ENCODE data around the gene SUGCT.

DNA sequence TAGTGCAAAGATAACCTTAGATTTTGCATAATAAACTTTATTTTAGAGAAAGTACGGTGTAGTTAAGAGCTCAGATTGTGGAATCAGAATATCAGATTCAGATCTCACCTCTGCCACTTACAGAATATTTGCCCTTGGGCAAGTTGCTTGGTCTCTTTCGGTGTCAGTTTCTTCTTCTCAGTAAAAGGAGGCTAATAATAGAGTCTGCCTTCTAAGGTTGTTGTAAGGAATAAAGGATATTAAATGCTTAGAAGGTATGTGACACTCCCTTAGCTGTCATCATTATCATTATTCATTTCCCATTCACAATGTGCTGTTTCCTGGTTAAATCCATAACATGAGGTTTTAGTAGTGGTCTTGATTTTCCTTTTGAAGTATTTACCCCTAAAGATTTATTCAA is 42.6 kb upstream of the SUGCT start:
- no peak for TF ChIP-seq POLR2A (IDR thresholded peaks at IDR 0.05)
- TF ChIP-seq, protein P1, sequence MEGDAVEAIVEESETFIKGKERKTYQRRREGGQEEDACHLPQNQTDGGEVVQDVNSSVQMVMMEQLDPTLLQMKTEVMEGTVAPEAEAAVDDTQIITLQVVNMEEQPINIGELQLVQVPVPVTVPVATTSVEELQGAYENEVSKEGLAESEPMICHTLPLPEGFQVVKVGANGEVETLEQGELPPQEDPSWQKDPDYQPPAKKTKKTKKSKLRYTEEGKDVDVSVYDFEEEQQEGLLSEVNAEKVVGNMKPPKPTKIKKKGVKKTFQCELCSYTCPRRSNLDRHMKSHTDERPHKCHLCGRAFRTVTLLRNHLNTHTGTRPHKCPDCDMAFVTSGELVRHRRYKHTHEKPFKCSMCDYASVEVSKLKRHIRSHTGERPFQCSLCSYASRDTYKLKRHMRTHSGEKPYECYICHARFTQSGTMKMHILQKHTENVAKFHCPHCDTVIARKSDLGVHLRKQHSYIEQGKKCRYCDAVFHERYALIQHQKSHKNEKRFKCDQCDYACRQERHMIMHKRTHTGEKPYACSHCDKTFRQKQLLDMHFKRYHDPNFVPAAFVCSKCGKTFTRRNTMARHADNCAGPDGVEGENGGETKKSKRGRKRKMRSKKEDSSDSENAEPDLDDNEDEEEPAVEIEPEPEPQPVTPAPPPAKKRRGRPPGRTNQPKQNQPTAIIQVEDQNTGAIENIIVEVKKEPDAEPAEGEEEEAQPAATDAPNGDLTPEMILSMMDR (IDR thresholded peaks at IDR 0.05), result no peak
- no peak for TF ChIP-seq POLR2AphosphoS5 (IDR thresholded peaks at IDR 0.05)

Data from stomach (tissue), 4 donors.